ENCODE data around the gene CACNA1B. TPM values are rescaled to one million over a fixed set of nuclear protein-coding genes. Genes with fewer than 3 reads are reported as not detected.

CACNA1B gene
- total and polyA plus RNA-seq, 2 donors from 2014 or later: 0.03 TPM; not detected in 1

- DNase-seq: no peak
- no peak overlapping the region for H3K9ac ChIP-seq (ENCODE audit: low read length in 3 of 3)
- no peak overlapping the region for H3K4me3 ChIP-seq (ENCODE audit: low read length in 3 of 3)
- H3K27me3 ChIP-seq (ENCODE audit: control insufficient read depth, insufficient read depth, low read length): peaks cover 2% of the 10 kb centered on the region
- TF ChIP-seq, protein P1, sequence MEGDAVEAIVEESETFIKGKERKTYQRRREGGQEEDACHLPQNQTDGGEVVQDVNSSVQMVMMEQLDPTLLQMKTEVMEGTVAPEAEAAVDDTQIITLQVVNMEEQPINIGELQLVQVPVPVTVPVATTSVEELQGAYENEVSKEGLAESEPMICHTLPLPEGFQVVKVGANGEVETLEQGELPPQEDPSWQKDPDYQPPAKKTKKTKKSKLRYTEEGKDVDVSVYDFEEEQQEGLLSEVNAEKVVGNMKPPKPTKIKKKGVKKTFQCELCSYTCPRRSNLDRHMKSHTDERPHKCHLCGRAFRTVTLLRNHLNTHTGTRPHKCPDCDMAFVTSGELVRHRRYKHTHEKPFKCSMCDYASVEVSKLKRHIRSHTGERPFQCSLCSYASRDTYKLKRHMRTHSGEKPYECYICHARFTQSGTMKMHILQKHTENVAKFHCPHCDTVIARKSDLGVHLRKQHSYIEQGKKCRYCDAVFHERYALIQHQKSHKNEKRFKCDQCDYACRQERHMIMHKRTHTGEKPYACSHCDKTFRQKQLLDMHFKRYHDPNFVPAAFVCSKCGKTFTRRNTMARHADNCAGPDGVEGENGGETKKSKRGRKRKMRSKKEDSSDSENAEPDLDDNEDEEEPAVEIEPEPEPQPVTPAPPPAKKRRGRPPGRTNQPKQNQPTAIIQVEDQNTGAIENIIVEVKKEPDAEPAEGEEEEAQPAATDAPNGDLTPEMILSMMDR (IDR thresholded peaks at IDR 0.05; ENCODE audit: borderline replicate concordance, extremely low read depth, insufficient read depth): no peak
- no peaks in the 10 kb centered on the region for H3K36me3 ChIP-seq (ENCODE audit: control insufficient read depth in 2 of 3, insufficient read depth in 3 of 3, low read length in 3 of 3)
- intact Hi-C loops (cut with DNase I): no loop called here
- no peaks in the 10 kb centered on the region for H3K9me3 ChIP-seq (ENCODE audit: control insufficient read depth in 2 of 3, insufficient read depth in 1 of 3, low read length in 3 of 3)
- H3K4me1 ChIP-seq (ENCODE audit: control insufficient read depth in 2 of 3, insufficient read depth in 2 of 3, low read depth in 1 of 3, low read length in 3 of 3): peaks cover 0 to 4% (median 0%) of the 10 kb centered on the region in 3 donors
- FAIRE-seq: no peak
- no peak overlapping the region for H3K27ac ChIP-seq (ENCODE audit: low read depth in 2 of 2, low read length in 2 of 2)
Observed at GRCh38 chr9:137880160-137880975, 2.8 kb downstream of the CACNA1B start.

DNA sequence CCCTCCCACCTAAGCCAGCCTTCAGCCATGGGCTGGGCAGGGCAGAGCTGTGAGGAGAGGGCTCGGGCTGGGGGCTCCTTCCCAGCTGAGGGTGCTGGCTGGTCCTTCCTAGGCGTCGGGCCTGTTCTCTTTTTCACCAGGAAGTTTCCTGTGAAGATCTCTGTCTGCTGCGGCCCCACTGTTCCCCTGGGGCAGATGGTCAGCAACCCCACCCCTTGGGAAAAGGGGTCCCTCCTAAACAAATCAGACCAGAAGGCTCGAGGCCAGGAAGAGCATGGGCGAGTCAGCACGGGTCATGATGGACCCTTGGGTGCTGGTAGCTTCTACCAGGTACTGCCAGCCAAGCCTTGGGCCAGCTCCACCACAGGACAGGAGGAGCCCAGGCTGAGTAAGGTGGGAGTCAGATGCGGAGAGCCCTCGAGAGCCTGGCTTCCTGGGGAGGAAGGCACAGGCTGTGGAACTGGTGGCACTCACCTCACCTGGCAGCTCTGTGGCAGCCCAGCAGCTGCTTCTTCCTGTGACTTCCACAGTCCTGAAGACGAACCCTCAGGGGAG is 3.5 kb downstream of the CACNA1B start:
- H3K27me3 ChIP-seq (ENCODE audit: control insufficient read depth, insufficient read depth, low read length): peaks cover 2% of the 10 kb centered on the region
- H3K4me1 ChIP-seq (ENCODE audit: control insufficient read depth in 2 of 3, insufficient read depth in 2 of 3, low read depth in 1 of 3, low read length in 3 of 3): peaks cover 0 to 4% (median 0%) of the 10 kb centered on the region in 3 donors
- no peaks in the 10 kb centered on the region for H3K9me3 ChIP-seq (ENCODE audit: control insufficient read depth in 2 of 3, insufficient read depth in 1 of 3, low read length in 3 of 3)
- FAIRE-seq (no peak), DNase-seq (no peak)
- no peak overlapping the region for H3K4me3 ChIP-seq (ENCODE audit: low read length in 3 of 3)
- intact Hi-C loops (cut with DNase I): no loop called here
- H3K27ac ChIP-seq (ENCODE audit: low read depth in 2 of 2, low read length in 2 of 2): no peak overlapping the region
- no peak overlapping the region for H3K9ac ChIP-seq (ENCODE audit: low read length in 3 of 3)
- TF ChIP-seq, protein P1 (IDR thresholded peaks at IDR 0.05; ENCODE audit: borderline replicate concordance, extremely low read depth, insufficient read depth): no peak
- no peaks in the 10 kb centered on the region for H3K36me3 ChIP-seq (ENCODE audit: control insufficient read depth in 2 of 3, insufficient read depth in 3 of 3, low read length in 3 of 3)

DNA sequence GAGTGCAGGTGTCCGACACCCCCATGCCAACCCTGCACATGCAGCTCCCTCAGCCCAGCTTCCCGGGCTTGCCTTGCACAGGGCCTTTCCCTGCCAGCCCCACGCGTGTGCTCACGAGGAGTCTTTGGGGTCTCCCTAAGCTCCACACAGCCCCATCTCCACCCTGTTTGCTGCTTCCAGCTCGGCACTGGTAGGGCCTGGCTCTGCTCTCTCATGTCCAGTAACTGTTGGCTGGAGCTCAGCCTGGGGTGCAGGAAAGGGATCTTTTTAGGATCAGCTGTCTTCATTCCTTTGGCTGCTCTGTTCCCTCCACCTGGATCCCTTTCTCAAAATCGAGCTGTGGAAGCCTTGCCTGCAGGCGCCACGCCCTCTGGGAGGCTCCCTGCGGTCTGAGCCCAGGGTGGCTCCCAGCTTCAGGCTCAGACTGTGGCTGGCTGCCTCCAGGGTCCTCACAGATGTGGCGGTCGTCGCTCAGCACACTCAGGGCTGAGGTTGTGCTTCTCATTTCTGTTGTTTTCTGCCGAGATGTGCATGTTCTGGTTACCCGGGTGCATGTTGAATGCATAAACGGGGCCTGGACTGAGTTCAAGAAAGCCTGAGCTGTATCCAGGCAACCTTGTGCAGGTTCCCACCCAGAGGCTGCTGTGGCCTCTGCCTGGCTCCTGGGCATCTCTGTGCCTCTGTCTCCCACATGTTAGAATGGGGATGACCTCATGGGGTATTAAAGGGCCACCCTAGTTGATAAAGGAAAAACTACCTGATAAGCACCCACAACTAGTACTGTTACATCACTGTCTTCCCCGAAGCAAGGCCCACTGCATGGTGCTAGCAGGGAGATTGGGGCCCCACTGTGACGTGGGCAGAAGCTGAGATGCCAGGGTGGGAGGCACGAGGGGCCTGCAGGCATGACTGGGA is 4.3 kb downstream of the CACNA1B start:
- Histone ChIP-seq H3K27me3 (ENCODE audit: control insufficient read depth, insufficient read depth, low read length) (no peaks in the 10 kb centered on the region), H3K4me1 (ENCODE audit: control insufficient read depth in 2 of 3, insufficient read depth in 2 of 3, low read depth in 1 of 3, low read length in 3 of 3) (peaks cover 0 to 4% (median 0%) of the 10 kb centered on the region in 3 donors), H3K9ac (ENCODE audit: low read length in 3 of 3) (no peak overlapping the region), H3K27ac (ENCODE audit: low read depth in 2 of 2, low read length in 2 of 2) (no peak overlapping the region), H3K4me3 (ENCODE audit: low read length in 3 of 3) (no peak overlapping the region), H3K9me3 (ENCODE audit: control insufficient read depth in 2 of 3, insufficient read depth in 1 of 3, low read length in 3 of 3) (no peaks in the 10 kb centered on the region), H3K36me3 (ENCODE audit: control insufficient read depth in 2 of 3, insufficient read depth in 3 of 3, low read length in 3 of 3) (no peaks in the 10 kb centered on the region)
- FAIRE-seq (no peak), DNase-seq (no peak)
- TF ChIP-seq, protein P1 (IDR thresholded peaks at IDR 0.05; ENCODE audit: borderline replicate concordance, extremely low read depth, insufficient read depth): no peak
- intact Hi-C loops (cut with DNase I): no loop called here

All from kidney (tissue), 14 donors.